ENCODE measurements around the gene CUEDC2.

- TF ChIP-seq POLR2AphosphoS5 (IDR thresholded peaks at IDR 0.05), result no peak
- TF ChIP-seq CTCF (IDR thresholded peaks at IDR 0.05), result no peak
- TF ChIP-seq POLR2A (IDR thresholded peaks at IDR 0.05), result no peak
Measured at GRCh38 chr10:102435133-102435497, 2.7 kb upstream of the CUEDC2 start.

Measured in prostate gland (tissue), 2 donors.